Stimulated activated CD8-positive, alpha-beta memory T cell treated with anti-CD3 and anti-CD28 coated beads, Interleukin-12 subunit alpha, Interleukin-12 subunit beta, amount 100 ng/mL, for 24 hours (primary cell): Measurements from ENCODE around the gene STMN1.

Experiments used
- DNase-seq: peaks from one replicate; pipeline ENCODE4 v3.0.0-alpha.2; 2020; ENCODE audit errors: extremely low read depth

Gene STMN1

GRCh38 chr1:25922056-25922970, 16.1 kb upstream of the STMN1 start:
- no peak for DNase-seq

- no peak for DNase-seq
Observed at GRCh38 chr1:25918615-25919014, 12.4 kb upstream of the STMN1 start.

GRCh38 chr1:25917996-25918395, 11.8 kb upstream of the STMN1 start:
- no peak for DNase-seq

- no peak for DNase-seq
Observed at GRCh38 chr1:25916460-25916859, 10.2 kb upstream of the STMN1 start.

GRCh38 chr1:25914074-25914995, 8.1 kb upstream of the STMN1 start:
- DNase-seq = no peak

- DNase-seq = no peak
Observed at GRCh38 chr1:25913206-25913605, 7.0 kb upstream of the STMN1 start.

GRCh38 chr1:25912076-25912831, 6.0 kb upstream of the STMN1 start:
- DNase-seq = no peak

- no peak for DNase-seq
Observed at GRCh38 chr1:25911162-25911561, 4.9 kb upstream of the STMN1 start.

GRCh38 chr1:25909040-25909439, 2.8 kb upstream of the STMN1 start:
- no peak for DNase-seq

GRCh38 chr1:25908161-25908560, 1.9 kb upstream of the STMN1 start:
- no peak for DNase-seq

GRCh38 chr1:25907601-25908000, 1.4 kb upstream of the STMN1 start:
- DNase-seq = no peak

GRCh38 chr1:25906644-25907300, 553 bp upstream of the STMN1 start:
- DNase-seq = no peak

- DNase-seq = peak; percentile 93
Observed at GRCh38 chr1:25904943-25905679, 1.1 kb downstream of the STMN1 start.

GRCh38 chr1:25903986-25904385, 2.2 kb downstream of the STMN1 start:
- no peak for DNase-seq

- no peak for DNase-seq
Observed at GRCh38 chr1:25902462-25902861, 3.8 kb downstream of the STMN1 start.

- no peak for DNase-seq
Observed at GRCh38 chr1:25900219-25900618, 6.0 kb downstream of the STMN1 start.

GRCh38 chr1:25899792-25900191, 6.4 kb downstream of the STMN1 start:
- no peak for DNase-seq

GRCh38 chr1:25898223-25899015, 7.8 kb downstream of the STMN1 start:
- no peak for DNase-seq

GRCh38 chr1:25897754-25898153, 8.5 kb downstream of the STMN1 start:
- no peak for DNase-seq

GRCh38 chr1:25896266-25896665, 10.0 kb downstream of the STMN1 start:
- DNase-seq = no peak
